ENCODE data around the gene TBK1. TPM values are rescaled to one million over a fixed set of nuclear protein-coding genes. Genes with fewer than 3 reads are reported as not detected.

The TBK1 gene
- 21.4 and 23.6 TPM in 2 replicates for total RNA-seq (2021)
- long read RNA-seq, transcript TBK1-201 (21 exons, 3,256 nt), result major isoform, 170 of 224 reads
- long read RNA-seq, partial matches to known transcripts, result 24 of 224 reads
- long read RNA-seq, other reads (novel, unspliced or antisense), result 30 of 224 reads

GRCh38 chr12:64451687-64452558, at the start of gene TBK1:
TBK1 (plus strand) TSS chr12:64452120; CDS start chr12:64455871, 3,751 bp downstream.
- Mint-ChIP-seq H3K4me3 (peak within 1 kb of the TSS; percentile 80 to 95), H3K36me3 (ENCODE audit: insufficient read depth in 1 of 3, low read depth in 3 of 3) (peaks cover 7 to 31% (median 26%) of the 10 kb centered on the region in 3 experiments), H3K9me3 (no peaks in the 10 kb centered on the region), H3K4me1 (peaks cover 22 to 23% of the 10 kb centered on the region in 2 experiments), H3K27me3 (ENCODE audit: low read depth) (no peaks in the 10 kb centered on the region), H3K27ac (peak within 1 kb of the TSS; percentile 97 to 99 (median 98))
- Histone ChIP-seq H2AFZ (ENCODE audit: low read length) (peak within 1 kb of the TSS; percentile 74), H3K79me2 (ENCODE audit: insufficient read depth, low read length) (peaks cover 15% of the 10 kb centered on the region; the same call in 1 of the 2 replicates), H2BK5ac (ENCODE audit: insufficient read length, low read length) (no peak within 1 kb of the TSS), H3K18ac (ENCODE audit: insufficient read length, low read depth, low read length) (peak within 1 kb of the TSS; percentile 79), H4K20me1 (ENCODE audit: control insufficient read depth, insufficient read depth, insufficient read length) (no peaks in the 10 kb centered on the region), H2BK15ac (ENCODE audit: low read depth, low read length) (no peak within 1 kb of the TSS), H3K79me1 (ENCODE audit: insufficient read depth, low read depth, low read length, poor library complexity, severe bottlenecking) (peaks cover 5% of the 10 kb centered on the region), H3T11ph (ENCODE audit: low read length) (no peak within 1 kb of the TSS), H3K27me3 (ENCODE audit: insufficient read depth, low read length) (no peaks in the 10 kb centered on the region), H2BK120ac (ENCODE audit: low read depth, low read length, poor library complexity, severe bottlenecking) (no peak within 1 kb of the TSS), H3K23ac (ENCODE audit: insufficient read length, low read depth, low read length) (no peak within 1 kb of the TSS), H3K56ac (ENCODE audit: insufficient read length, low read depth, low read length) (no peak within 1 kb of the TSS), H2BK12ac (ENCODE audit: insufficient read length, low read depth, low read length) (no peak within 1 kb of the TSS), H3K4me1 (ENCODE audit: insufficient read depth, low read length) (no peaks in the 10 kb centered on the region), H4K5ac (ENCODE audit: insufficient read length, low read depth, low read length) (no peak within 1 kb of the TSS), H4K91ac (ENCODE audit: insufficient read length, low read depth, low read length) (no peak within 1 kb of the TSS), H3K9me3 (ENCODE audit: control insufficient read depth, low read depth, low read length) (no peaks in the 10 kb centered on the region), H3K14ac (ENCODE audit: insufficient read depth, low read length) (peak within 1 kb of the TSS; percentile 92), H3K27ac (ENCODE audit: insufficient read length, low read depth, low read length) (no peak within 1 kb of the TSS), H2AK5ac (ENCODE audit: insufficient read length, low read length) (no peak within 1 kb of the TSS), H3K9ac (ENCODE audit: extremely low read depth, insufficient read length, low read length) (peak within 1 kb of the TSS; percentile 88), H4K8ac (replicated peaks; ENCODE audit: insufficient read length, low read depth, low read length) (no peak within 1 kb of the TSS), H3K23me2 (ENCODE audit: insufficient read length, low read depth, low read length, poor library complexity, severe bottlenecking) (peaks cover 12% of the 10 kb centered on the region), H2BK20ac (ENCODE audit: low read depth, low read length, poor library complexity, severe bottlenecking) (no peak within 1 kb of the TSS), H3K4ac (ENCODE audit: low read depth, low read length) (no peak within 1 kb of the TSS), H3K4me2 (ENCODE audit: insufficient read depth, insufficient read length, low read length) (peak within 1 kb of the TSS; percentile 96)
- TF ChIP-seq, protein P1, sequence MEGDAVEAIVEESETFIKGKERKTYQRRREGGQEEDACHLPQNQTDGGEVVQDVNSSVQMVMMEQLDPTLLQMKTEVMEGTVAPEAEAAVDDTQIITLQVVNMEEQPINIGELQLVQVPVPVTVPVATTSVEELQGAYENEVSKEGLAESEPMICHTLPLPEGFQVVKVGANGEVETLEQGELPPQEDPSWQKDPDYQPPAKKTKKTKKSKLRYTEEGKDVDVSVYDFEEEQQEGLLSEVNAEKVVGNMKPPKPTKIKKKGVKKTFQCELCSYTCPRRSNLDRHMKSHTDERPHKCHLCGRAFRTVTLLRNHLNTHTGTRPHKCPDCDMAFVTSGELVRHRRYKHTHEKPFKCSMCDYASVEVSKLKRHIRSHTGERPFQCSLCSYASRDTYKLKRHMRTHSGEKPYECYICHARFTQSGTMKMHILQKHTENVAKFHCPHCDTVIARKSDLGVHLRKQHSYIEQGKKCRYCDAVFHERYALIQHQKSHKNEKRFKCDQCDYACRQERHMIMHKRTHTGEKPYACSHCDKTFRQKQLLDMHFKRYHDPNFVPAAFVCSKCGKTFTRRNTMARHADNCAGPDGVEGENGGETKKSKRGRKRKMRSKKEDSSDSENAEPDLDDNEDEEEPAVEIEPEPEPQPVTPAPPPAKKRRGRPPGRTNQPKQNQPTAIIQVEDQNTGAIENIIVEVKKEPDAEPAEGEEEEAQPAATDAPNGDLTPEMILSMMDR (conservative IDR thresholded peaks at IDR 0.05), result no peak; the same call in 2 of the 3 replicates
- DNase-seq, result peak; percentile 95
- WGBS (ENCODE audit: extremely low coverage, insufficient read length, low lambda C conversion rate), result no CpG with 5 or more reads among the region's 94 CpGs
